GM23248 (cell line): Measurements from ENCODE around the gene BPGM.

Experiments used
- EZH2 ChIP-seq: fragments of 200-600 bp; sonication (generic); IDR thresholded peaks from 2 replicates; pipeline ENCODE4 v1.6.1; 2018; ENCODE audit warnings: antibody characterized with exemption, mild to moderate bottlenecking; ENCODE audit not compliant: insufficient read depth, poor library complexity, severe bottlenecking
- EZH2phosphoT487 ChIP-seq: fragments of 200-600 bp; sonication (generic); IDR thresholded peaks from 2 replicates; pipeline ENCODE4 v1.6.1; 2018; ENCODE audit warnings: antibody characterized with exemption, moderate library complexity, mild to moderate bottlenecking, low read depth; ENCODE audit not compliant: insufficient read depth

GRCh38 chr7:134630237-134630636 lies 16.4 kb upstream of the BPGM start:
- TF ChIP-seq EZH2phosphoT487: no peak
- TF ChIP-seq EZH2: no peak
